OCI-LY3 (cell line): Measurements from ENCODE around the gene HCFC2.
A peak's percentile ranks its signal among the peaks of the same experiment; 100 is the strongest.

ENCODE experiments used
- H2AFZ ChIP-seq: fragments of 200-600, 300-600 bp; shearing (Covaris generic); 2 replicates; pipeline ENCODE4 v1.6.0; 2014; ENCODE audit warnings: antibody characterized with exemption, low read depth, low read length
- H3K27ac ChIP-seq: fragments of 200-600, 300-600 bp; sonication (generic); 2 replicates; pipeline ENCODE4 v1.5.1; 2014; ENCODE audit warnings: mild to moderate bottlenecking, low read length, moderate library complexity, mixed read lengths
- H3K27me3 ChIP-seq: fragments of 200-600, 300-600 bp; sonication (generic); 2 replicates; pipeline ENCODE4 v1.6.1; 2014; ENCODE audit warnings: low read depth, low read length, mixed read lengths
- H3K36me3 ChIP-seq: fragments of 200-600, 300-600 bp; sonication (generic); replicated peaks from 2 replicates; pipeline ENCODE3; 2014; ENCODE audit warnings: low read depth, low read length, mixed read lengths
- H3K4me1 ChIP-seq: fragments of 300-600, 200-600 bp; sonication (generic); 2 replicates; pipeline ENCODE4 v1.6.1; 2014; ENCODE audit warnings: low read length, mixed read lengths
- H3K4me2 ChIP-seq: fragments of 200-600, 300-600 bp; sonication (generic); 2 replicates; pipeline ENCODE4 v1.6.1; 2014; ENCODE audit warnings: low read length, mixed read lengths
- H3K4me3 ChIP-seq: fragments of 300-600, 200-600 bp; sonication (generic); 2 replicates; pipeline ENCODE4 v1.5.1; 2014; ENCODE audit warnings: antibody characterized with exemption, mild to moderate bottlenecking, low read length, moderate library complexity
- H3K79me2 ChIP-seq: fragments of 300-600, 200-600 bp; shearing (Covaris generic); 2 replicates; pipeline ENCODE4 v1.6.1; 2014; ENCODE audit warnings: mild to moderate bottlenecking, low read length, mixed read lengths
- H3K9ac ChIP-seq: fragments of 300-600, 200-600 bp; shearing (Covaris generic); 2 replicates; pipeline ENCODE4 v1.6.0; 2014; ENCODE audit warnings: mild to moderate bottlenecking, low read length, moderate library complexity
- H3K9me3 ChIP-seq: fragments of 200-600, 300-600 bp; shearing (Covaris generic); 2 replicates; pipeline ENCODE4 v1.6.1; 2014; ENCODE audit warnings: low read length, mixed read lengths; ENCODE audit not compliant: insufficient read depth
- H4K20me1 ChIP-seq: fragments of 200-600, 300-600 bp; sonication (generic); 2 replicates; pipeline ENCODE4 v1.6.1; 2016; ENCODE audit warnings: low read length, mixed read lengths; ENCODE audit not compliant: insufficient read depth
- EZH2phosphoT487 ChIP-seq: fragments of 200-600 bp; shearing (Covaris generic); IDR thresholded peaks from 2 replicates; pipeline ENCODE4 v1.6.1; 2018; ENCODE audit warnings: antibody characterized with exemption, mixed run types, low read depth
- TF ChIP-seq, protein P1 (sequence below): fragments of 200-600, 300-600 bp; sonication (generic); IDR thresholded peaks from 2 replicates; pipeline ENCODE4 v1.5.1; 2014; ENCODE audit warnings: antibody characterized with exemption, low read length, low read depth

HCFC2 gene

GRCh38 chr12:104133866-104134265 lies 69.5 kb downstream of the HCFC2 start:
- no peak overlapping the region for H3K27ac ChIP-seq

GRCh38 chr12:104134882-104135281 lies 70.6 kb downstream of the HCFC2 start:
- no peak overlapping the region for H3K4me2 ChIP-seq
- no peaks in the 10 kb centered on the region for H3K9me3 ChIP-seq
- H3K27me3 ChIP-seq: no peaks in the 10 kb centered on the region
- no peak overlapping the region for H2AFZ ChIP-seq
- H3K4me1 ChIP-seq: peaks cover 17% of the 10 kb centered on the region
- peaks cover 38% of the 10 kb centered on the region for H3K79me2 ChIP-seq
- H3K36me3 ChIP-seq: peaks cover 47% of the 10 kb centered on the region
- TF ChIP-seq, protein P1, sequence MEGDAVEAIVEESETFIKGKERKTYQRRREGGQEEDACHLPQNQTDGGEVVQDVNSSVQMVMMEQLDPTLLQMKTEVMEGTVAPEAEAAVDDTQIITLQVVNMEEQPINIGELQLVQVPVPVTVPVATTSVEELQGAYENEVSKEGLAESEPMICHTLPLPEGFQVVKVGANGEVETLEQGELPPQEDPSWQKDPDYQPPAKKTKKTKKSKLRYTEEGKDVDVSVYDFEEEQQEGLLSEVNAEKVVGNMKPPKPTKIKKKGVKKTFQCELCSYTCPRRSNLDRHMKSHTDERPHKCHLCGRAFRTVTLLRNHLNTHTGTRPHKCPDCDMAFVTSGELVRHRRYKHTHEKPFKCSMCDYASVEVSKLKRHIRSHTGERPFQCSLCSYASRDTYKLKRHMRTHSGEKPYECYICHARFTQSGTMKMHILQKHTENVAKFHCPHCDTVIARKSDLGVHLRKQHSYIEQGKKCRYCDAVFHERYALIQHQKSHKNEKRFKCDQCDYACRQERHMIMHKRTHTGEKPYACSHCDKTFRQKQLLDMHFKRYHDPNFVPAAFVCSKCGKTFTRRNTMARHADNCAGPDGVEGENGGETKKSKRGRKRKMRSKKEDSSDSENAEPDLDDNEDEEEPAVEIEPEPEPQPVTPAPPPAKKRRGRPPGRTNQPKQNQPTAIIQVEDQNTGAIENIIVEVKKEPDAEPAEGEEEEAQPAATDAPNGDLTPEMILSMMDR: no peak
- TF ChIP-seq EZH2phosphoT487: no peak
- no peak overlapping the region for H3K27ac ChIP-seq
- H3K9ac ChIP-seq: no peak overlapping the region
- H4K20me1 ChIP-seq: 0 out of 2 replicates have a peak, but pooled peaks cover 4% of the 10 kb centered on the region
- no peak overlapping the region for H3K4me3 ChIP-seq

More at GRCh38 chr12:104133866-104134265, 69.5 kb downstream of the HCFC2 start:
- peaks cover 54% of the 10 kb centered on the region for H3K36me3 ChIP-seq
- H3K79me2 ChIP-seq: peaks cover 46% of the 10 kb centered on the region
- no peak overlapping the region for H3K4me2 ChIP-seq
- H3K9ac ChIP-seq: no peak overlapping the region
- H4K20me1 ChIP-seq: 0 out of 2 replicates have a peak, but pooled peaks cover 4% of the 10 kb centered on the region
- TF ChIP-seq, protein P1: no peak
- no peak for TF ChIP-seq EZH2phosphoT487
- no peaks in the 10 kb centered on the region for H3K9me3 ChIP-seq
- H3K27me3 ChIP-seq: no peaks in the 10 kb centered on the region
- no peak overlapping the region for H2AFZ ChIP-seq
- no peak overlapping the region for H3K4me3 ChIP-seq
- H3K4me1 ChIP-seq: peaks cover 15% of the 10 kb centered on the region

DNA sequence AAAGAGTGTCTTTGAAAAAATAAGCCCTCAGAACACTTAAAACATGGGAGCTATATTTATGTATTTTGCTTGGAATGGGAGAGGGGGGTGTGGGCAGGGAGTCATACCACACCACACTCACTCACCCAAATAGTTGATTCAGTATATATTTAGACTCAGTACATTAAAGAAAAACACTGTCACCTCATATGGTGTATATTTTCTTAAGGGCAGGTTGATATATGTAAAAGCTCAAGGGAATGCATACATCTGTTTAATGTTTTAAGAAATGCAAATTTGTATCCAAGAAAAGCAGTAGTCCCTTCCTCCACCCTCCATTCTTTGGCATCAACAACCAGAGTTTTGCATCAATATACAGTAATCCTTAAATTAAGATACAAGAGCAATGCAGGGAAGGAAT lies 72.2 kb downstream of the HCFC2 start:
- Histone ChIP-seq H3K9me3 (no peaks in the 10 kb centered on the region), H3K9ac (peak overlapping the region; percentile 89), H3K4me2 (peak overlapping the region; percentile 85), H3K27me3 (no peaks in the 10 kb centered on the region), H4K20me1 (0 out of 2 replicates have a peak, but pooled peaks cover 4% of the 10 kb centered on the region), H3K36me3 (peaks cover 31% of the 10 kb centered on the region), H3K79me2 (peaks cover 38% of the 10 kb centered on the region), H3K4me1 (peaks cover 17% of the 10 kb centered on the region), H2AFZ (no peak overlapping the region), H3K4me3 (peak overlapping the region; percentile 87), H3K27ac (peak overlapping the region; percentile 49)
- TF ChIP-seq EZH2phosphoT487: no peak
- TF ChIP-seq, protein P1: no peak

DNA sequence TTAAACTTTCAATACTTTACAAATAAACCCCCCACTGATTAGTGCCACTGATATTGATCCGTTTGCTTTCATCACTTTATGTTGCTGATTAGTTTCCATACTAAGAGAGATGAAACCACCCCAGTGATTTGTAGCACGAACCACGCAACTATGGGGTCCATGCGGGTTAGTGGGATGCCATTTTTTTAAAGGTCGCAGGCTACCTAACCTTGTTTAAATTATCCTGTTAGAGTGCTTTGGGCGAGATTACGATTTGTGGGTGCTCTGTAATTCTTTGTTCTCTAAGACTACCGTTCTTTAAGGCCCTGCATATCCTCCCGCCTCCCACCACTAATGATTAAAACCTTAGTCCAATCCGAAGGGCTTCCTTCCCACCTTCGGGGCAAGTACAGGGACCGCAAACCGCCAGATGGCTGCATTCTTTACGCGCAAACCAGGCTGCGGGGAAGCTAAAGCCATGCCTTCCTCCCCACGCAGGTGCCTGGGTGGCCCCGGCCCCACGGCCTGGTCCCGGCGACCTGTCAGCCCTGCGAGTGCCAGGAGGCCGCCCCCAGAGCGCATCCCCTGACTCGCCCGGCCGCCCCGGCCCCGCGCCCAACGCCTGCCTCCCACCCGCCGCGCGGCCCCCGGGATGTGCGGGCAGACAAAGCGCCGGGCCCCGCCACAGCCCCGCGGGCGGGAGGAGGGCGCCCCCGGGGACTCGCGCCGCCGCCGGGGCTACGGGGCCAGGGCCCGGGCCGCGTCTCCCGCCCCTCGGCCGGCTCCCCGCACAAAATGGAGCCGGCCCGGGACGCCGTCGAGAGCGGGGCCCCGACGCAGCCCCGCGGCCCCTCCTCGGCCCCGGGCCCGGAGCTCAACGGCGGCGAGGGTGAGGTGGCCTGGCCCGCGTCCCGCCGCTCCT lies 72.9 kb downstream of the HCFC2 start:
- peaks cover 24% of the 10 kb centered on the region for H3K36me3 ChIP-seq
- 0 out of 2 replicates have a peak, but pooled peaks cover 4% of the 10 kb centered on the region for H4K20me1 ChIP-seq
- peak overlapping the region; percentile 89 for H3K9ac ChIP-seq
- TF ChIP-seq, protein P1: no peak
- no peak for TF ChIP-seq EZH2phosphoT487
- H3K27me3 ChIP-seq: no peaks in the 10 kb centered on the region
- 0 out of 2 replicates have a peak overlapping the region, but pooled peaks have one; percentile 2 for H2AFZ ChIP-seq
- peaks cover 17% of the 10 kb centered on the region for H3K4me1 ChIP-seq
- peak overlapping the region; percentile 49 for H3K27ac ChIP-seq
- H3K4me3 ChIP-seq: peak overlapping the region; percentile 87
- H3K4me2 ChIP-seq: peak overlapping the region; percentile 85
- peaks cover 36% of the 10 kb centered on the region for H3K79me2 ChIP-seq
- no peaks in the 10 kb centered on the region for H3K9me3 ChIP-seq
